ENCODE data around the gene PDE9A. TPM values are rescaled to one million over a fixed set of nuclear protein-coding genes. Genes with fewer than 3 reads are reported as not detected.

Gene PDE9A
- total RNA-seq, 2 donors from 2014 or later: 45.9 to 62.4 TPM

DNA sequence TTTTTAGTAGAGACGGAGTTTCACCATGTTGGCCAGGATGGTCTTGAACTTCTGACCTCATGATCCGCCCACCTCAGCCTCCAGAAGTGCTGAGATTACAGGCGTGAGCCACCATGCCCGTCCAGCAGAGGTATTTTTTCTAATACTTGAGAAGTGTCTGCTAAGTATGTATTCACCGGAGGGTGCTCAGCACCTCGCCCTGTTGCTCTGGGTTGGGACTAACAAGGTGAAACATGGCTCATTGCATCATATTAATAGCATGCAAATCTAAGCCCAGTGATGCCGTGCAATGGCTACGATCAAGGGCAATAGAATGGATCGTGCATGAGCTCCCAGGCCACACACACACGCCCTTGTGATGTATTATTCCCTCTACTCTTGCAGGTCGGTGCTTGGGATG lies 68.7 kb downstream of the PDE9A start:
- Histone ChIP-seq H3K4me1 (ENCODE audit: control insufficient read depth, insufficient read depth, low read length) (no peaks in the 10 kb centered on the region), H3K9me3 (ENCODE audit: control insufficient read depth, low read length) (no peaks in the 10 kb centered on the region), H3K9ac (ENCODE audit: extremely low read depth, low read length, poor library complexity, severe bottlenecking) (no peak overlapping the region), H3K36me3 (ENCODE audit: control insufficient read depth, insufficient read depth, low read length) (peaks cover 18% of the 10 kb centered on the region), H3K4me3 (ENCODE audit: low read length) (no peak overlapping the region), H3K27ac (ENCODE audit: low read depth, low read length) (no peak overlapping the region), H3K27me3 (ENCODE audit: control insufficient read depth, insufficient read depth, low read length, poor library complexity, severe bottlenecking) (no peaks in the 10 kb centered on the region)
- peaks cover 50% of the 10 kb centered on the region for H3K36me3 Mint-ChIP-seq (ENCODE audit: low read depth)
- no peaks in the 10 kb centered on the region for H3K27me3 Mint-ChIP-seq (ENCODE audit: insufficient read depth)
- TF ChIP-seq, protein P1, sequence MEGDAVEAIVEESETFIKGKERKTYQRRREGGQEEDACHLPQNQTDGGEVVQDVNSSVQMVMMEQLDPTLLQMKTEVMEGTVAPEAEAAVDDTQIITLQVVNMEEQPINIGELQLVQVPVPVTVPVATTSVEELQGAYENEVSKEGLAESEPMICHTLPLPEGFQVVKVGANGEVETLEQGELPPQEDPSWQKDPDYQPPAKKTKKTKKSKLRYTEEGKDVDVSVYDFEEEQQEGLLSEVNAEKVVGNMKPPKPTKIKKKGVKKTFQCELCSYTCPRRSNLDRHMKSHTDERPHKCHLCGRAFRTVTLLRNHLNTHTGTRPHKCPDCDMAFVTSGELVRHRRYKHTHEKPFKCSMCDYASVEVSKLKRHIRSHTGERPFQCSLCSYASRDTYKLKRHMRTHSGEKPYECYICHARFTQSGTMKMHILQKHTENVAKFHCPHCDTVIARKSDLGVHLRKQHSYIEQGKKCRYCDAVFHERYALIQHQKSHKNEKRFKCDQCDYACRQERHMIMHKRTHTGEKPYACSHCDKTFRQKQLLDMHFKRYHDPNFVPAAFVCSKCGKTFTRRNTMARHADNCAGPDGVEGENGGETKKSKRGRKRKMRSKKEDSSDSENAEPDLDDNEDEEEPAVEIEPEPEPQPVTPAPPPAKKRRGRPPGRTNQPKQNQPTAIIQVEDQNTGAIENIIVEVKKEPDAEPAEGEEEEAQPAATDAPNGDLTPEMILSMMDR (conservative IDR thresholded peaks at IDR 0.05): no peak
- peaks cover 10% of the 10 kb centered on the region for H3K4me1 Mint-ChIP-seq
- H3K4me3 Mint-ChIP-seq: no peak overlapping the region
- no peak overlapping the region for H3K27ac Mint-ChIP-seq
- H3K9me3 Mint-ChIP-seq: no peaks in the 10 kb centered on the region
- DNase-seq: no peak
- 95 to 97% methylated on average over 8 to 11 of the region's 11 CpGs for WGBS, 2 experiments (ENCODE audit: insufficient coverage in 1 of 2, insufficient read length in 1 of 2)

DNA sequence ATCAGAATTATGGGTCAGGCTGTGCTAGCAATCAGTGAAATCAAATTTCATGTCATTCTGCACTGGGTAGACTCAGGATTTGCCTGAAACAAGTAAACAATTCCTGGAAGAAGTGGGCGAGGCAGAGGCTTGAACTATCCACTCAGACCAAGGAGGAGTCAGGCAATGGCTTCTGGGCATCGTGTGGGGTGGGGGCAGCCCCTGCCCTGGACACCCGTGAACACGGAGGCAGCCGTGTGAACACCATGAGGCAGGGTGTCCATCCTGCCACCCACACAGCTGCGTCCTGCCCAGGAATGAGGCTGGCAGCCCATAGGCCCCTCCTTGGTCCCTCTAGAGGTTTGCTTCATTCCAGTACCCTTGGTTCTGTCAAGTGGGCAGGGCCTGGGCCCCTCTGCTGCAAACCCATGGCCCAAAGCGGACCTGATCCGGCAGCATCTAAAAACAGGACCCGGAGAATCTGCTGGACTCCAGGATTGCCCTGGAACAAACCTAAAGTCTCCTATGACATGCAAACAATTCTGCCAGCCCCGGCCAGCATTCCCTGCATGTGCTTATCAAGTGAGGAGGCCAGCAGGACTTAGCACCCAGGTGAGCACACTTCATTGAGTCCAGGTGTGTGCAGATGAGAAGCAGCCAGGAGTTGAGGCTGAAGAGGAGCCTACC lies 69.5 kb downstream of the PDE9A start:
- WGBS, 2 experiments (ENCODE audit: insufficient coverage in 1 of 2, insufficient read length in 1 of 2): 91 to 97% methylated on average over 6 to 10 of the region's 10 CpGs
- no peak for DNase-seq
- no peak overlapping the region for H3K4me3 ChIP-seq (ENCODE audit: low read length)
- Mint-ChIP-seq H3K36me3 (ENCODE audit: low read depth) (peaks cover 51% of the 10 kb centered on the region), H3K27ac (no peak overlapping the region), H3K4me1 (peaks cover 10% of the 10 kb centered on the region), H3K9me3 (no peaks in the 10 kb centered on the region), H3K27me3 (ENCODE audit: insufficient read depth) (no peaks in the 10 kb centered on the region), H3K4me3 (no peak overlapping the region)
- H3K9ac ChIP-seq (ENCODE audit: extremely low read depth, low read length, poor library complexity, severe bottlenecking): no peak overlapping the region
- TF ChIP-seq, protein P1 (conservative IDR thresholded peaks at IDR 0.05): no peak
- H3K27ac ChIP-seq (ENCODE audit: low read depth, low read length): no peak overlapping the region
- H3K9me3 ChIP-seq (ENCODE audit: control insufficient read depth, low read length): no peaks in the 10 kb centered on the region
- no peaks in the 10 kb centered on the region for H3K27me3 ChIP-seq (ENCODE audit: control insufficient read depth, insufficient read depth, low read length, poor library complexity, severe bottlenecking)
- peaks cover 23% of the 10 kb centered on the region for H3K36me3 ChIP-seq (ENCODE audit: control insufficient read depth, insufficient read depth, low read length)
- no peaks in the 10 kb centered on the region for H3K4me1 ChIP-seq (ENCODE audit: control insufficient read depth, insufficient read depth, low read length)

DNA sequence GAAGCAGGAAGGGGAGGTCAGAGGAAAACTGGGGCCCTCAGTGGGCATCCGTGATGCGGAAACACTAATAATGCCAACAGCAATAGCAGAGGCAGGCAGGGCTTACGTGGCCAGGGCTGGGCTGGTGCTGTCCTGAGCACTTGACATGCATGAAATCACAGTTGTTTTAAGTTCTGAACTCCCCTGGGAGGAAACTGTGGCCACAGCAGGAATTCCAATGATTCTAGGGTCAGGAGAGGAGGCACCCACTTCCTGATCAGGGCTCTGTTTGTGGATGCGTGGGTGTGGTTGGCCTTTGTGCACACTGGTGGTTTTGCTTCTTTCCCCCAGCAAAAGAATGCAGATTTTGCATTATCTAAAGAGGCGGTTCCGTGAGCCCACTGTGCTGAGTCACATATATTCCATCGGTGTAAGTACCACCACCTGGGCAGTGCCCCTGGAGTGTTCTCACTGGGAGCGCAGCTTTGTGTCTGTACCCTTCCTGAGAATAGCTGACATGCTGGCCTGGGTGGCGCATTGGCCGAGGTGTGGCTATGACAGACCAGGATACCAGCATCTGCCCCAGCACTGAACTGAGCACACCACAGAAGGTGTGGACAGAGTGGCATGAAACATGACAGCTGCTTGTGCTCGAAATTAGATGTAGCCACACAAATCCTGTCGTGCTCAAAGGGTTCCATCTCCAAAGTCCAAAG lies 71.0 kb downstream of the PDE9A start:
- Histone ChIP-seq H3K27ac (ENCODE audit: low read depth, low read length) (no peak overlapping the region), H3K4me3 (ENCODE audit: low read length) (no peak overlapping the region)
- WGBS, 2 experiments (ENCODE audit: insufficient coverage in 1 of 2, insufficient read length in 1 of 2): 90 to 95% methylated on average over 10 to 12 of the region's 12 CpGs

More for the DNA sequence above, 71.0 kb downstream of the PDE9A start:
- no peaks in the 10 kb centered on the region for H3K4me1 ChIP-seq (ENCODE audit: control insufficient read depth, insufficient read depth, low read length)
- DNase-seq: no peak
- no peak overlapping the region for H3K4me3 Mint-ChIP-seq
- H3K36me3 Mint-ChIP-seq (ENCODE audit: low read depth): peaks cover 52% of the 10 kb centered on the region
- H3K27me3 Mint-ChIP-seq (ENCODE audit: insufficient read depth): no peaks in the 10 kb centered on the region
- peaks cover 10% of the 10 kb centered on the region for H3K9me3 Mint-ChIP-seq
- H3K27ac Mint-ChIP-seq: no peak overlapping the region
- H3K36me3 ChIP-seq (ENCODE audit: control insufficient read depth, insufficient read depth, low read length): peaks cover 21% of the 10 kb centered on the region
- TF ChIP-seq, protein P1 (conservative IDR thresholded peaks at IDR 0.05): no peak
- H3K9me3 ChIP-seq (ENCODE audit: control insufficient read depth, low read length): peaks cover 7% of the 10 kb centered on the region
- no peak overlapping the region for H3K9ac ChIP-seq (ENCODE audit: extremely low read depth, low read length, poor library complexity, severe bottlenecking)
- H3K27me3 ChIP-seq (ENCODE audit: control insufficient read depth, insufficient read depth, low read length, poor library complexity, severe bottlenecking): no peaks in the 10 kb centered on the region
- peaks cover 10% of the 10 kb centered on the region for H3K4me1 Mint-ChIP-seq
